KBM-7 (cell line): ENCODE data around the gene CNN1.
"Not testable (repeated sequence)": the region's sequence is repeated elsewhere in the genome, so short reads cannot be mapped to it uniquely, and the experiment has no call there.

ENCODE experiments used
- DNase-seq: peaks from one replicate; pipeline ENCODE4 v3.0.0-alpha.2; 2015
- in situ Hi-C: fragments of 300-500 bp; cut with MboI; formaldehyde crosslinking; loops from 2 replicates; pipeline ENCODE4 v1.14.3; 2020; ENCODE audit warnings: low sequenced_read_pairs, low pct_unique_long_range_greater_than_20kb, mixed read lengths

The CNN1 gene

GRCh38 chr19:11558881-11559828 is 20.5 kb downstream of the CNN1 start, which contains the start of gene ELOF1:
TSS of gene ELOF1 (minus strand) at chr19:11559230. CDS start at chr19:11554347, 4,883 bp downstream.
- DNase-seq = peak; percentile 97
- in situ Hi-C loops = no loop called here

- in situ Hi-C loops = no loop called here
- peak; percentile 77 for DNase-seq
These were observed 21.9 kb downstream of the CNN1 start for GRCh38 chr19:11560404-11561051.

- in situ Hi-C loops = no loop called here
These were observed 24.9 kb downstream of the CNN1 start for GRCh38 chr19:11563532-11563931.

GRCh38 chr19:11564082-11564807 is 25.6 kb downstream of the CNN1 start:
- DNase-seq, in situ Hi-C loops: not testable (repeated sequence)

More at GRCh38 chr19:11563532-11563931, 24.9 kb downstream of the CNN1 start:
- no peak for DNase-seq

GRCh38 chr19:11565649-11565980 is 27.0 kb downstream of the CNN1 start:
- in situ Hi-C loops, DNase-seq: not testable (repeated sequence)

- in situ Hi-C loops = no loop called here
- DNase-seq = no peak
These were observed 27.5 kb downstream of the CNN1 start for GRCh38 chr19:11566164-11566563.

- in situ Hi-C loops = no loop called here
- DNase-seq = peak; percentile 68
These were observed 31.4 kb downstream of the CNN1 start for GRCh38 chr19:11570039-11570462.

- in situ Hi-C loops, DNase-seq: not testable (repeated sequence)
These were observed 34.7 kb downstream of the CNN1 start for GRCh38 chr19:11573354-11573753.

- in situ Hi-C loops, DNase-seq: not testable (repeated sequence)
These were observed 35.1 kb downstream of the CNN1 start for GRCh38 chr19:11573763-11574162.

- in situ Hi-C loops = no loop called here
- no peak for DNase-seq
These were observed 36.0 kb downstream of the CNN1 start for GRCh38 chr19:11574689-11575088.

GRCh38 chr19:11576227-11576626 is 37.6 kb downstream of the CNN1 start:
- in situ Hi-C loops = no loop called here
- no peak for DNase-seq

- in situ Hi-C loops = no loop called here
- no peak for DNase-seq
These were observed 39.0 kb downstream of the CNN1 start, which contains the start of gene ACP5 for GRCh38 chr19:11577451-11578257. TSS of gene ACP5 (minus strand) at chr19:11577645. CDS start at chr19:11577317, 328 bp downstream.

- no peak for DNase-seq
- in situ Hi-C loops = no loop called here
These were observed 39.8 kb downstream of the CNN1 start for GRCh38 chr19:11578258-11579142.

- DNase-seq = no peak
- in situ Hi-C loops = no loop called here
These were observed 41.5 kb downstream of the CNN1 start for GRCh38 chr19:11580116-11580515.

GRCh38 chr19:11581740-11582139 is 43.1 kb downstream of the CNN1 start:
- in situ Hi-C loops = no loop called here
- DNase-seq = no peak

- in situ Hi-C loops = no loop called here
- DNase-seq = no peak
These were observed 47.7 kb downstream of the CNN1 start for GRCh38 chr19:11586331-11586730.

GRCh38 chr19:11587302-11587974 is 48.8 kb downstream of the CNN1 start:
- peak; percentile 85 for DNase-seq
- in situ Hi-C loops = no loop called here
